ENCODE measurements around the gene MYO5A.

MYO5A gene

DNA sequence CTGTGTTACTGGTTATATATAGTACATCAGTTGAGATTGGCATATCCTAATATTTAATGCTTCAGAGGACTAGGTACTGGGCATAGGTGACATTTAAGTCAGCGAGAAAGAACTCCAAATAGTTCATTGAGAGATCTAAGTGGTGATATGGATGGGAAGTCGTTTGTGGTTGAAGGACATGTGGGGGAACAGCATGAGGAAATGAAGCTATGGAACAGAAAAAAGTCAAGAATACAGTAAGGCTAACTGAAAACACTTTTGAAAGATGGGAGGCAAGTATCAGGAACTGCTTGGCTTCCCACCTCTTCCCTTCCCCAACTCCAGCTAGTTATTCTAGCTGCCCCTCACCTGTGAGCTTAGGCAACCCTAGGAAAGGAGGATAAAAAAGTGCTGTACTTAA lies 3.7 kb upstream of the MYO5A start:
- TF ChIP-seq, protein P1, sequence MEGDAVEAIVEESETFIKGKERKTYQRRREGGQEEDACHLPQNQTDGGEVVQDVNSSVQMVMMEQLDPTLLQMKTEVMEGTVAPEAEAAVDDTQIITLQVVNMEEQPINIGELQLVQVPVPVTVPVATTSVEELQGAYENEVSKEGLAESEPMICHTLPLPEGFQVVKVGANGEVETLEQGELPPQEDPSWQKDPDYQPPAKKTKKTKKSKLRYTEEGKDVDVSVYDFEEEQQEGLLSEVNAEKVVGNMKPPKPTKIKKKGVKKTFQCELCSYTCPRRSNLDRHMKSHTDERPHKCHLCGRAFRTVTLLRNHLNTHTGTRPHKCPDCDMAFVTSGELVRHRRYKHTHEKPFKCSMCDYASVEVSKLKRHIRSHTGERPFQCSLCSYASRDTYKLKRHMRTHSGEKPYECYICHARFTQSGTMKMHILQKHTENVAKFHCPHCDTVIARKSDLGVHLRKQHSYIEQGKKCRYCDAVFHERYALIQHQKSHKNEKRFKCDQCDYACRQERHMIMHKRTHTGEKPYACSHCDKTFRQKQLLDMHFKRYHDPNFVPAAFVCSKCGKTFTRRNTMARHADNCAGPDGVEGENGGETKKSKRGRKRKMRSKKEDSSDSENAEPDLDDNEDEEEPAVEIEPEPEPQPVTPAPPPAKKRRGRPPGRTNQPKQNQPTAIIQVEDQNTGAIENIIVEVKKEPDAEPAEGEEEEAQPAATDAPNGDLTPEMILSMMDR (IDR thresholded peaks at IDR 0.05; ENCODE audit: low read depth, low read length, missing control alignments) = no peak
- H3K4me3 ChIP-seq (replicated peaks; ENCODE audit: low read depth, low read length) = no peak overlapping the region
- DNase-seq (ENCODE audit: extremely low read depth, low read depth) = no peak

DNA sequence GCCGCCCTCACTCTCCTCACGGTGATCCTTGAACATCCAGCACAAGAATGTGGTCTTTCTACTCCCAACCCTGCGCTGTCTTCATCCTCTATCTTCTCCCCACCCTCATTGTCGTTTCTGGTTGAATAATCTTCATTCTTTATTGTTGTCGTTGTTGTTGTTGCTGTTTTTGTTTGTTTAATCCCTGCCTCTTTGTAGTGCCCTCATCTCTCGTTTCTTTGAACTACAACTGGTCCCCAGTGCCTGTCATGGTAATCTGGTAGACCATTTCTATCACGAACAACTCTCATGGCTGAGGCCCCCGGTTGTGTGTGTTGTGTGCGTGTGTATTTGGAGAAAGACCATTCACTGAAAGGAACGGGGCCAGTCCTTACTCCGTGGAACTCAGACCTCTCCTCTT lies 1.3 kb upstream of the MYO5A start:
- H3K4me3 ChIP-seq (replicated peaks; ENCODE audit: low read depth, low read length) = no peak overlapping the region
- no peak for DNase-seq (ENCODE audit: extremely low read depth, low read depth)
- TF ChIP-seq, protein P1 (IDR thresholded peaks at IDR 0.05; ENCODE audit: low read depth, low read length, missing control alignments) = no peak

DNA sequence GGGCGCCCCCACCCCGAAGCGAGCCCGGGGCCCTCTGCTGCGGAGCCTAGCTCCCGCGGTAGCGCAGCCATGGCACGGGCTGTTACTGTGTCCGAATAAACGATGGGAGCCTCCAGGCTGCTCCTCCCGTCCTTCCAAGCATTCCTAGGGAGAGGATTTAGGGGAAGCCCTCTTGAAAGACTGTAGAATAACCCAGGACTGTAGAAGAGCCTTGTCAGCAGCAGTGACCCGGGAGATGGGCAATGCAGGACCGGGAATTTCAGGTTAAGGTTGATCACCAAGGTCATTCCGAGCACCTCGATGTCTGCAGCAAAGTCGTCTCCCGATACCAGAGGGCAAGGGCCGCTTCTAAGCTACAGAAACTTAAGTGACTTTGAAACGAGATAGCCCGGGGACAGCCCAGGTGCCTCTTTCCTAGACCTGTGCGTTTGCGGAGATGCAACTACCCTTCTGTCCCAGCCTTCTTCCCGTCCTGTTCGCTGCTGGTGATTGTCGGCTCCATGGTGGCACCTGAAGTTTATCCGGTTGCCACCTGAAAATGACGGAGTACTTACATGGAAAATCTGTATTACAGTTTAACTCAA lies 753 bp upstream of the MYO5A start:
- peak overlapping the region; percentile 68 for H3K4me3 ChIP-seq (replicated peaks; ENCODE audit: low read depth, low read length)
- TF ChIP-seq, protein P1 (IDR thresholded peaks at IDR 0.05; ENCODE audit: low read depth, low read length, missing control alignments) = no peak
- no peak for DNase-seq (ENCODE audit: extremely low read depth, low read depth)

DNA sequence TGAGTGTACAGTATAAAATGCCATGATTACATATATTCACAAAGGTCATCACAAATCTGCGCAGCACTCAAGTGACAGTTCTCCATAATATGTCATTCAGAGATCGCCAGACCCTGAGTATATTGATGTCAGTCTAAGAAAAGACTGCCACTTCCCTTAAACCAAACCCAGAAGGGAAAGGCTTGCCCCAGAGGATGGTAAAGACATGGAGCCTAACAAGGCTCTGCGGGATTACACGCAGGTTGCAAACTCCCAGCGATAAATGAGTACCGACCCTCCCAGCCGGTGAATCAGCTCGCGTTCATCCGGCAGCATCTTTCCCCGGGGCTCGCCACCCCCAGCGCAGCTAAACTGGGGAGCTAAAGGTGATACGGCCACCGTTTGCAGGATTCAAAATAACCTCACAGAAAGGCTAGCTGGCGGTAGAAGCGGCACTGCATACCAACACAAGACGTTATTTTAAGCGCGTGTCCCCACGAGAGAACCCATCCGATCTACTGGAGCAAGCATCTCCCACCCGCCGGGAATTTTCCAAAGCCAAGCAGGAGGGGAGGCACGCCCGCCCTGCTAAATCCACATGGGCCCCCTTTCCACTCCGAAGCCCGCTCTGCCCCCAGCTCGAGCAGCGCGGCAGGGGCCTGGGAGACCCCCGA lies 643 bp downstream of the MYO5A start:
- H3K4me3 ChIP-seq (replicated peaks; ENCODE audit: low read depth, low read length) = peak overlapping the region; percentile 68
- TF ChIP-seq, protein P1 (IDR thresholded peaks at IDR 0.05; ENCODE audit: low read depth, low read length, missing control alignments) = no peak
- no peak for DNase-seq (ENCODE audit: extremely low read depth, low read depth)

DNA sequence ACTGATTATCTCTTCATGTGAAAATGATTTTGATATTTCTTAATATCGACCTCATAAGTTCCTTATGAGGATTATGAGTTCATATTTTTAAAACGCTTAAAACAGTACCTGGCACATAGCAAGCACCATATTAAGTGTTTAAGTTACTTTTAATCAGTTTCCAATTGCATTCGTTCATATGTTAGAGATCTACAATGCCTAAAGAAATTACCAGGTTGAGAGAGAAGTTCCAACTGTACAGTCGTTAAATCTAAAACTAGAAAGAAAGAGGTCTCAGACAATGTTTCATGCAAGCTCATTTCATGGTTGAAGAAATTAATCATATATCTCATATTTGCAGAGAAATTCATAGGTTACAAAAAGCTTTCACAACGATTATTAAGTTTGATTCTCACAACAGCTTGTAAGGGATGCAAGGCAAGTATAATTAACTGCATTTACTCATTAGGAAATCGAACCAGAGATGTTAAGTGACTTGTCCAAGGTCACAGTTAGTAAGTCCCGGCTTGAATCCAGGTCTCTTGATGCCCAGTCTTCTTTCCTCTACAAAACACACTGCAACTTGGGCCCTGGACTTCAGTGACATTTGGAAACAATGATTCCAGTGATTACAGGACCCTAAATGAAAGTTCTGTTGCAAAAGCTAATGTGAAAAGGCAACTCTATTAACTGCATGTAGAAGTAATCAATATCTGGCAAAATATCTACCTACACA lies 1.3 kb downstream of the MYO5A start:
- TF ChIP-seq, protein P1 (IDR thresholded peaks at IDR 0.05; ENCODE audit: low read depth, low read length, missing control alignments) = no peak
- DNase-seq (ENCODE audit: extremely low read depth, low read depth) = no peak
- peak overlapping the region; percentile 68 for H3K4me3 ChIP-seq (replicated peaks; ENCODE audit: low read depth, low read length)

DNA sequence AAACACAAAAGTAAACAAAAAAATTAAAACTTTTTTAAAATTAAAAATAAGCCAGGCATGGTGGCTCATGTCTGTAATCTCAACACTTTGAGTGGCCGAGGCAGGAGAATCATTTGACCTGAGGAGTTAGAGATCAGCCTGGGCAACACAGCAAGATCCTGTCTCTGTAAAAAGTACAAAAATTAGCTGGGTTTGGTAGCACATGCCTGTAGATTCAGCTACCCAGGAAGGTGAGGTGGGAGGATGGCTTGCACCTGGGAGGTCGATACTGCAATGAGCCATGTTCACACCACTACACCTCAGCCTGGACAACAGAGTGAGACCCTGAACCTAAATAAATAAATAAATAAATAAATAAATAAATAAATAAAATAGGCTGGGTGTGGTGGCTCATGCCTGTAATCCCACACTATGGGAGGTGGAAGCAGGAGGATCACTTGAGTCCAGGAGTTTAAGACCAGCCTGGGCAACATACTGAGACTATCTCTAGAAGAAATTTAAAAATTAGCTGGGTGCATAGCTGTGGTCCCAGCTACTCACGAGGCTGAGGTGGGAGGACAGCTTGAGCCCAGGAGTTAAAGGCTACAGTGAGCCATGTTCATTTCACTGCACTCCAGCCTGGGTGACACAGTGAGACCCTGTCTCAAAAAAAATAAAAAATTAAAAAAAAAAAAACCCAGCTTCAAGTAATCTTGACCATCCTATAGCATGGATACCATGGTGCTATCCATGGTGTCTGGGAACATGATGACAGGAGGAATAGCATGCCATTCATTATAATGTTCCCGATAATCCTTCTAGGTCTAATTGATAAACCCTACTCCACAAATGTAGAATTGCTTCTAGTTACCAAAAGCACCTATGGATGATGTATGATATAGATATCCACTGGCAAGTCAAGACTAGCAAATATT lies 4.2 kb downstream of the MYO5A start:
- TF ChIP-seq, protein P1 (IDR thresholded peaks at IDR 0.05; ENCODE audit: low read depth, low read length, missing control alignments) = no peak
- no peak overlapping the region for H3K4me3 ChIP-seq (replicated peaks; ENCODE audit: low read depth, low read length)

More for the DNA sequence above, 4.2 kb downstream of the MYO5A start:
- DNase-seq (ENCODE audit: extremely low read depth, low read depth) = no peak
